Smooth muscle cell of the brain vasculature (primary cell): ENCODE data around the gene POP5.
A peak's percentile ranks its signal among the peaks of the same experiment; 100 is the strongest.
"Not testable (repeated sequence)": the region's sequence is repeated elsewhere in the genome, so short reads cannot be mapped to it uniquely, and the experiment has no call there.

ENCODE experiments used
- DNase-seq: peaks from one replicate; pipeline ENCODE4 v3.0.0-alpha.2; 2012; ENCODE audit warnings: low read depth, low spot score

The POP5 gene, protein sequence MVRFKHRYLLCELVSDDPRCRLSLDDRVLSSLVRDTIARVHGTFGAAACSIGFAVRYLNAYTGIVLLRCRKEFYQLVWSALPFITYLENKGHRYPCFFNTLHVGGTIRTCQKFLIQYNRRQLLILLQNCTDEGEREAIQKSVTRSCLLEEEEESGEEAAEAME

DNA sequence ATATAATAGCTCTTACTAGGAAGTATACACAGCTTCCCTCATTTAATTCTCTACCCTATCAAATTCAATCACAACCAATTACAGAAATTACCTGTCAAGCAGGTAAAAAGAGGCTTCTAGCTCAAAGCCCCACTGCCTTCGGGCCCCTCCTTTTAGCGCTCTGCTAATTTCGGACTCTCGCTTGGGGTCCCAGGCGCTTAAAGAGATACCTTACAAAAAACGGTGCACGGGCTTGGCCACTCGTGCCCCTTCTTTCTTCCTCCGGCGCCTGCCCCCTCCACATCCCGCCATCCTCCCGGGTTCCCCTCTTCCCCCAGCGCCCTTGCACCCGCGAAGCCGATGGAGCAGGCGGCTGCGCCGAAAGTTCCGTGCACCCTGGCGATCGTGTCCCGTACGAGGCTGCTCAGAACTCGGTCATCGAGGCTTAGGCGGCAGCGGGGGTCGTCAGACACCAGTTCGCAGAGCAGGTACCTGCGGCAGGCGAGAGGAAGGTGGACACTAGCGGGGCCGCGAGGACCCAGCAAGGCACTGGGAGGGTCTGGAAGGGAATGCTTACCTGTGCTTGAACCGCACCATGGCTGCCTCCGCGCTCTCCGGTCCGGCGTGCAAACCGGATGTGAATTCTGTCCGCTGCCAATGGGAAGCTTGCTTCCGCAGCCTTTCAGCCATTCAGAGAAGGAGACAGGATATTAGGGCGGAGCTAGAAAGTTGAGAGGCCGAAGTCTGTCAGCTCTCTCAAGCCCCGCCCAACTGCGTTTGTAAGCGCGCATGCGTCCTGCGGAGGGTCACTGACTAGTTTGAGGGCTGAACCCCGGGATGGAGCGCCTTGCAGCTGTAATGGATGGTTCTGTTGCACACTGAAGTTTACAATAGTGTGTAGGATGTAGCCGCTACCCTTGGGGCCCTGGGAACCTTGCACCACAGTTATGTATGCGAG is at the start of gene POP5:
Gene POP5 (minus strand): TSS at position 616 of the 937 bp plus-strand sequence. CDS start 40 bp downstream, at position 576.
- peak; percentile 92 for DNase-seq

DNA sequence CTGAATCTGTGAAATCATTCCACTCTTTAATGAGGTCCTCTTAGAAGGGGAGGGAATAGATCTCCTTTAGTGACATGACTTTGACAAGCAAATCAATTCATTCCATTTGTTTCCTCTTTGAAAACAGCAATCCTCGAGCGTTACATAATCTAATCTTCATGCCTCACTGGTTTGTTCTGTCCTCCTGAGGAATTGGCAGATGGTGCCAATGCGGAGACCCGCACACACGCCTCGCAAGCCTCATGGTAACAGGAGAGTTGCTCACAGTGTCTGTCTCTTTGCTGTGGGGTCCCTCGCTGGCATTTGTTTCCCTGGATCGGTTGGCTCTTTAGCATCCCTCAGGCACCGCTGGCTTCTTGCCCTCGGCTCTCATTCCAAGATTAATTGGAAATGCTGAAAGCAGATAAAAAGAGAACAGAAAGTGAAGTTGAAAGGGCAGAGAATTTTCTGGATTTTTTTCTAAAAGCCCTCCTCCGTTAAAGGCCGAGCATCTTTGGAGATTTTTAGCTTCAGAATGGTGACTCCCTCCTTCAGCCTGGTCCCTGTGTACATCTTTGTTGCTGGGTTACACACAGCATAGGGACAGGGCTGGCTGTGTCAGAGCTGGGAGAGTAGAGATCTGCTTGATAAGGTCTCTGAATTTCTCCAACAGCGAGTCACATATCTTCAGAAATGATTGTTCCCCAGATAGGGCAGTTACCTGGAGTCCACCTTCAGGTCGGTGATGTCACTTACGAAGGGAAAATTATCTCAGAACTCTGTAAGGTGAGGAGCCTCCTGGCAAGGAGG is 49.1 kb upstream of the POP5 start:
- no peak for DNase-seq

DNA sequence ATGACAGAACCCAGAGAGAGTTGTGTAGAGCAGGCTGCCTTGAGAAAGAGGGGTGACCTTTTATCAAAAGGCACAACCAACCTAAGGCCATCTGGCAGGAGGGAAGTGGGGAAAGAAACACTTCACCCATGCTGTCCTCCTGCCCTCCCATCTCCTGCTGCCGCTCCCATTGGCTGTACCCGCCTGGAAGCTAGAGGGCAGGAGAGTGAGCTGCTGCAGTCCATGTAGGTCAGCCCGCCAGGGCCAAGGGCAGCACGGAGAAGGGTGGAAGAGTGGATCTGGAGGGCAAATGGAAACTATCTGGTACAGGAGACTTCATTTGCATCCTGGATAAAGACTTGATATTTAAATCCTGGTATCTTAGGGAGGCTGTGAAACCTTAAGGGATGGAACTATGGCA is 47.7 kb upstream of the POP5 start:
- DNase-seq = no peak

DNA sequence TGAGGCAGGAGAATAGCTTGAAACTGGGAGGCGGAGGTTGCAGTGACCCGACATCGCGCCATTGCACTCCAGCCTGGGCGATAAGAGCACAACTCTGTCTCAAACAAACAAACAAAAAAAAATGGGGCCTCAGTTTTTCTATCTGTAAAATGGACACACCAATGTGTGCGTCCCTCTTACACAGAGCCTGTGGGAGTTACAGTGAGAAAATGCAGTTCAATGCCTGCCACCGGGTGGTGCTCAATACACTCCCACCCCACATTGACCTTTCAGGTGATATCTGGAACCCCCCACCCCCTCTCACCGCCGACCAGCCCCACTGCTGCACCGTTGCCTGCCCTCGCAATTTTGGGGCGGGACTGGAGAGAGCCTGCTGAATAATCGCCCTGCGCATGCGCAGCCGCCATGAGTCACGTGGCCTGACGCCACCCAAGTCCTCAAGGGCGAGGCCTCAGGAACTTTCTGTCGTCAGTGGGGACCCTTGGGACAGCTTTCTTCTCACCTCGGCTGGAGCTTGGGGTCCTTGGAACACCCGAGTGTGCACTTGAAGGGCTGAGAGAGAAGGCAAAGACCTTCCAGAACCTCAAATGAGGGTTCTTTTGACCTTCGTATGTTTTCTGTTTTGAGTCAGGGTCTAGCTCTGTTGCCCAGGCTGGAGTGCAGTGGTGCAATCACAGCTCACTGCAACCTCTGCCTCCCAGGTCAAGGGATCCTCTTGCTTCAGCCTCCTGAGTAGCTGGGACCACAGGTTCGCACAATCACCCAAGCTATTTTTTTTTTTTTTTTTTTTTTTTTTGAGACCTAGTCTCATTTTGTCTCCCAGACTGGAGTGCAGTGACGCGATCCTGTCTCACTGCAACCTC is 44.6 kb upstream of the POP5 start:
- no peak for DNase-seq

DNA sequence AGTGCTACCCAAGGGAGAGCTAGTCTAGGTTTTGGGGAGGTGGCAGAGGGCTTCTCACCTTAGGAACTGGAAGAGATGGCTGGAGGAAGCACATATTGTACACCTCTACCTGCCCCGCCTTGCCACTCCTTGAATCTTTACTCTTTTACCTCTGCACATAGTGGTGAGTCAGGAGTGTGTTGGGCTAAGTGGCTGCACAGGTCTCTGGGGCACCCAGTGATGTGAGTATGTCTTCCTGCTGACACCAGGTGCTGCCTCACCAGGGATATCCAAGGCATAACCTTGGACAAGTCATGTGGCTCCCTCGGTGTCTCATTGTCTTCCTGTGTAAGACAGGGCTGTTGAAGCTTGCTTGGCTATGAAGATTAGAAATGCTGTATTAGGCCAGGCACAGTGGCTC is 39.4 kb upstream of the POP5 start:
- no peak for DNase-seq

DNA sequence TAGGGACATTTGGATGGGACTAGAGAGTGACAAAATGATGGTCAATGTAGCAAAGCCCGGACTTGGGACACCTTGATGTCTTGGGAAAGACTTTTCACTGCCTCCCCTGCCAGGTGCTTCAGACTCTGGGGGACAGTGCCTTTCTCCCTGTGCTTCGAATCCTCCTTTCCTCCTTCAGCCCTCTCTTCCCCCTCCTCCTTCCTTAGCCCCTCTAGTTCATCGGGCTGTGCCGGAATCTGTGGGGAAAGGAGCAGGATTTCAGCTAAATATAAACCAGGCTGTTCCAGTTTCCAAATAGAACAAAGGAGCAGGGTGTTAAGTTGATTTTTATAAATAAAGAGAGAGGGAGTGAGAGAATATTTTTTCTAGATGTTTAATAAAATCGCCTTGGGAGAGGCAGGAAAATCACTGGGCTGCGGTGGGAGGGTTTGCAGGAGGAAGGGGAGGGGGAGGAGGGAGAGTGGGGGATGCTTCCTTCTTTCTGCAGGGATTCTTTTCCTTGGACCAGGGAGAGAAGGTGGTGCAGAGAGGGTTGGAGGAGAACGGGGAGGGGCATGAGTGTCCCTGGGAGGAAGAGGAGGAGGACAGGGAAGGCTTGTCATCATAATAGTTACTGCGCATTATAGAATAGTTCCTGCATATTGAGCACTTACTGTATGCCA is 37.9 kb upstream of the POP5 start:
- no peak for DNase-seq

DNA sequence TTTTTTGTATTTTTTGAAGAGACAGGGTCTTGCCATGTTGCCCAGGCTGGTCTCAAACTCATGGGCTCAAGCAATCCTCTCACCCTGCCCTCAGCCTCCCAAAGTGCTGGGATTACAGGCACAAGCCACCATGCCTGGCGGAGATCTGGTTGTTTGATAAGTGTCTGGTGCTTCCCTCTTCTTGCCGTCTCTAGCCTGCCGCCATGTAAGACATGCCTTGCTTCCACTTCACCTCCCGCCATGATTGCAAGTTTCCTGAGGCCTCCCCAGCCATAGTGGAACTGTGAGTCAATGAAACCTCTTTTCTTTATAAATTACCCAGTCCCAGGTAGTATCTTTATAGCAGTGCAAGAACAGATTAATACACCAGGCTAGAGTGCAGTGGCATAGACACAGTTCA is 36.6 kb upstream of the POP5 start:
- not testable (repeated sequence) for DNase-seq

DNA sequence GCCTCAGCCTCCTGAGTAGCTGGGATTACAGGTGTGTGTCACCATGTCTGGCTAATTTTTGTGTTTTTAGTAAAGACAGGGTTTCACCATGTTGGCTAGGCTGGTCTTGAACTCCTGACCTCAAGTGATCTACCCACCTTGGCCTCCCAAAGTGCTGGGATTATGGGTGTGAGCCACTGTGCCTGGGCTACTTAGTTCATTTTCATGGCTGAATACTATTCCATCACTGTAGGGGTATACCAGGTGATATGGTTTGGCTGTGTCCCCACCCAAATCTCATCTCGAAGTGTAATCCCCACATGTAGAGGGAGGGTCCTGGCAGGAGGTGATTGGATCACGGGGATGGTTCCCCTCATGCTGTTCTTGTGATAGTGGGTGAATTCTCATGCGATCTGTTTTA is 36.0 kb upstream of the POP5 start:
- DNase-seq = not testable (repeated sequence)

DNA sequence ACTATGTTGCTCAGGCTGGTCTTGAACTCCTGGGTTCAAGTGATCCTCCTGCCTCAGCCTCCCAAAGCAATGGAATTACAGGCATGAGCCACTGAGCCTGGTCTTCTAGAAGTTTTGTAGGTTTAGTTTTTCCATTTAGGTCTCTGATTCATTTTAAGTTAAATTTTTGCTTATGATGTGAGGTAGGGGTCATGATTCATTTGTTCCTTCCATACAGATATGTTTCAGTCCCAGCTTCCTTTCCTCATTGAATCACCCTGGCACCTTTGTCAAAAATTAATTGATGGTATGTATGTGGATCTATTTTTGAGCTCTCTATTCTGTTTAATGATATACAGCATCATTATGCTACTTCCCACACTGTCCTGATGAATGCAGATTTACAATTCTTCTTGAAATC is 33.6 kb upstream of the POP5 start:
- DNase-seq = no peak

DNA sequence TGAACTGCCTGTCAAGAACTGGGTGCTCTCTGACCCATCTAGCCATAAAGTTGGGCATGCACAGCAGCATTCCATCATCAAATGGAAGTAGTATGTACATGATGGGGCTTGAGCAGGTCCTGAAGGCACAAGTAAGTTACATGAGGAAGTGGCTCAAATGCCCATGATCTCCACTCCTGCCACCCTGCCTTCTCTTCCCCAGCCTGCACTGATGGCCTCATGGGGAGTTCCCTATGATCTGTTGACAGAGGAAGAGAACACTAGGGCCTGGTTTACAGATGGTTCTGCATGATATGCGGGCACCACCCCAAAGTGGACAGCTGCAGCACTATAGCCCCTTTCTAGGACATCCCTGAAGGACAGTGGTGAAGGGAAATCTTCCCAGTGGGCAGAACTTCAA is 30.3 kb upstream of the POP5 start:
- DNase-seq = not testable (repeated sequence)

DNA sequence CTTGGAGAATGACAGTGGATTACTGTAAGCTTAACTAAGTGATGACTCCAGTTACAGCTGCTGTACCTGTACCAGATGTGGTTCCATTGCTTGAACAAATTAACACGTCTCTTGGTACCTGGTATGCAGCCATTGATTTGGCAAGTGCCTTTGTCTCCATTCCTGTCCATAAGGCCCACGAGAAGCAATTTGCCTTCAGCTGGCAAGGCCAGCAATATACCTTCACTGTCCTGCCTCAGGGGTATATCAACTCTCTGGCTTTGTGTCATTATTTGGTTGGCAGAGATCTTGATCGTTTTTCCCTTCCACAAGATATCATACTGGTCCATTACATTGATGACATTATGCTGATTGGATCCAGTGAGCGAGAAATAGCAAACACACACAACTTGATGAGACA is 29.4 kb upstream of the POP5 start:
- DNase-seq = no peak

DNA sequence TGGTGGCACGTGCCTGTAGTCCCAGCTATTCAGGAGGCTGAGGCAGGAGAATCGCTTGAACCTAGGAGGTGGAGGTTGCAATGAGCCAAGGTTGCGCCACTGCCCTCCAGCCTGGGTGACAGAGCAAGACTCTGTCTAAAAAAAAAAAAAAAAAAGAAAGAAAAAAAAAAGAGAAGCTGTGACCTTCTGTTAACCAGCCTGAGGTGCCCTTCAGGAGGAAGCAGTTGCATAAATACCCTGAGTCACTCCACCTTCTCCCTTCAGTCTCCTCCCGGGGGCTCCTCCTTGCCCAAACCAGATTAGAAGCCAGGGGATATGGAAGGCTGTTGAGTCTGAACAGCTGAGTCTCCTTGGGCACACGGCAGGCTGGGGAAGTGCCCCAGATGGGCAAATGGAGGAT is 21.2 kb upstream of the POP5 start:
- not testable (repeated sequence) for DNase-seq

DNA sequence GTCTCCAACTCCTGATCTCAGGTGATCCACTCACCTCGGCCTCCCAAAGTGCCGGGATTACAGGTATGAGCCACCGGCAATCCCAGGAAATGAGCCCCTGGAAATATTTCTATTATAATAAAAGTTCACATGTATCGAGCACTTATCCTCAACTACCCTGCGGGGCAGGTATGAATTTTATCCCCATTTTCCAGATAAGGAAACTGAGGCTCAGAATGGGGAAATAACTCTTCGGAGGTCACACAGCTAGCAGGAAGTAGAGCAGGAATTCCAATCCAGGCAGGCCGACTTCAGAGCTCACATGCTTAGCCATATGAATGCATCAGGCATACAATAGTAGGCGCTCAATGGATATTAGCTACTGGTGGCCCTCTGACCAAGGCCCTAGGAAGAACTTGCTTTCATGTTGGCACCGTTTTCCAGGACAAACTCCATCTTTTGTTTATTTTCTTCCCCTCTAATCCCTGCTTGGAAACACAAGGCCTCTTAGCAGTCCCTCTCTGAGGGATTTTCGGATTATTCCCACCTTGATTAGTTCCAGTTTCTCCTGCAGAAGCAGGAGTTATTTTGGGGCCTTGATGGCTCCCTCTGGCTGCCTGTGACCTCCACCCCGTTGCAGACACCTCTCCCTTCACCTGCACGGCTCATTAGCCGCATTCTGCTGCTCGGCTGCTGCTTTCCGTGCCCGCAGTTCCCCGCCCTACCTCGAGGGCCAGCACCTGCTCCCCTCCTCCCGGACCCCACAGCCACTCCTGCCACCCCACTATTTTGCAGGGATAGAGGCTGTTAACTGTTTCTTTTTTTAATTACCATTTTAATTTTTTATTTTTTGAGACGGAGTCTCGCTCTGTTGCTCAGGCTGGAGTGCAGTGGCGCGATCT is 18.7 kb upstream of the POP5 start:
- no peak for DNase-seq

DNA sequence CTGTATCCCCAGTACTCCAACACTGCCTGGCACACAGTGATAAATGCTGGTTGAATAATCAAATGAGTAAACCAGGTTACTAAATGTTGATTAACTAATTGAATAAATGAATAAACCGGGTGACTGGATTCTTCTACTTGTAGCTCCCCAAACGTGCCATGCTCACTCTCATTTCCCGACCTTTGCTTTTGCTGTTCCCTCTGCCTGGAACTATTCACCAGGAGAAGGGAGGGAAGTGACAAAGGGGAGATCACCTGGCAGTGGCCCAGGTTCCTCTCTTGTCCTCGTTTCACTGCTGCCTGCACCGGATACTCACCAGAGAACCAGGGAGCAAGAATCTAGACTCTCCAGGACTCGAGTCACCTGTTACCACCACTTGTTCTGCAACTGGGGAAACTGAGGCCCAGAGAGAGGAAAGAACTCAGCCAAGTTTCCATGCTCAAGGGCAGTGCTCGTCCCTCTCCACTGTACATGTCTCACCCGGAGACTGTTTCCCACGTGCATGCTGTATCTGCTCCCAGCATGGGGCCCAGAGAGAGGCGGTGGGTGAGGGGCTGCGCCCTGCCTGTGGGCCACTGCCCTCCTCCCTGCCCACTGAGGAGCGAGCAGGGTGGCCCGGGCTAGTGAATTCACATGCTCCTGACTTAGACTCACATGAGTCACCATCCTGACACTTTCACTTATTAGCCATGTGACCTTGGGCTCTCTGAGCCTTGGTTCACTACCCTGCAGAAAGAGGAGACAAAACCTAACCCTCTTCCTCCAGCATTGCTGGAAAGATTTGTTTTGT is 17.7 kb upstream of the POP5 start:
- no peak for DNase-seq

DNA sequence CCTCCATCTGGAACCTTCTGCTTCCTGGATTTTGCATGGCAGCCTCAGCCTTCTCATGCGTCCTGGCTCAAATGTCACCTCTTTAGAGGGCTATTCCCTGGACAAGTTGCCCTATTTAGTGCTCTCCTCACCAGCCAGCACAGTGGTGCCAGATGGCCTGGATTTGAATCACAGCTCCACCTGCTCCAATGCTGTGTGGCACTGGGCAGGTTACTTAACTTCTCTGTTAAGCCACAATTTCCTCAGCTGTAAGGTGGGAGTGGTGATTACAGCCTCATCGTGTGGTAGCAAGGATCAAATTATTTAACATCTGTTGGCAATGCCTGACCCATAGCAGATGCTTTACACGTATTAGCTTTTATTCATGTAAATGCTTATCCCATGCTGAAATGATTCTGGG is 16.7 kb upstream of the POP5 start:
- DNase-seq = no peak

DNA sequence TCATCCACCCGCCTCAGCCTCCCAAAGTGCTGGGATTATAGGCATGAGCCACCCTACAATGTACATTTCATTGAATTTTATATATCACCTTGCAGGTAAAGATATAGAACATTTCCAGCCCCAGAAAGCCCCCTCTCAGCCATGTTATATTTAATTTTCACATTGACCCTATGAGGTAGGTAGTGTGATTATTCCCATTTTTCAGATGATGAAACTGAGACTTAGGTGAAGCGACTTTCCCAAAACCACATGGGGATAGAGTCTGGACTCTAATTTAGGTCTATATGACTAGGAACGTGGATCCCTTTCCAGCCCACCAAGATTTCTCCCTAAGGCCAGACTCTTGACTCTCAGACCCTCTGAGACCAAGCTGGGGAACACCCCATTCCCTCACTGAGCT is 15.7 kb upstream of the POP5 start:
- DNase-seq = no peak

DNA sequence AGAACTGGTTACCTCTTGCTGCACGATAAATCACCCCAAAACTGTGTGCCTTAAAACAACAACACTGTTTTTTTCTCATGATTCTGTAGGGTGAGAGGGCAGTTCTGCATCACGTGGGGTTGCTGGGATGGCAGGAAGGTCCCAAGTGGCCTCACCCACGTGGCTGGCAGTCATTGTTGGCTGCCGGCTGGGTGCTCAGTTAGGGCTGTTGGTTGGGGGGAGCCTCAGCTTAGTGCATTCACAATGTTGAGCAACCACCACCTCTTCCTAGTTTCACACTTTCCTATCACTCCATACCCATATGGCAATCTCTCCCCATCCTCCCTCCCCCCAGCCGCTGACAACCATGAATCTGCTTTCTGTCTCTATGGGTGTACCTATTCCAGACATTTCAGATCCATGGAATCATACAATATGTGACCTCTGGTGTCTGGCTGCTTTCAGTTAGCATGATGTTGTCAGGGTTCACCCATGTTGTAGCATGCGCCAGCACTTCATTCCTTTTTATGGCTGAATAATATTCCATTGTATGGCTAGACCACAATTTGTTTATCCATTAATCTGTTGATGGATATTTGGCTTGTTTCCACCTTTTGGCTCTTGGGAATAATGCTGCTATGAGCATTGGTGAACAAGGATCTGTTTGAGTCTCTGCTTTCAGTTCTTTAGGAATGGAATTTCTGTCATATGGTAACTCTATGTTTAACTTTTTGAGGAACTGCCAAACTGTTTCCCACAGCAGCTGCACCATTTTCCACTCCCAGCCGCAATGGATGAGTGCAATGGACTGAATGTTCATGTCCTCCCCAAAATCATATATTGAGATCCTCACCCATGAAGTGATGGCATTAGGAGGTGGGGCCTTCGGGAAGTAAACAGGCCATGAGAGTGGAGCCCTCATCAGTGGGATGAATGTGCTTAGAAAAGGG is 11.2 kb upstream of the POP5 start:
- DNase-seq = no peak
